WTC11 (cell line): ENCODE results near the gene HOXD1. TPM values are rescaled to one million over a fixed set of nuclear protein-coding genes. Genes with fewer than 3 reads are reported as not detected.

ENCODE experiments used
- ATAC-seq: fragments of 200-7000 bp; cut with Tn5 transposase; 2 replicates; pipeline ENCODE4 v1.10.0; 2021; ENCODE audit warnings: mild to moderate bottlenecking, moderate library complexity
- CTCF ChIA-PET: fragments of 300-600 bp; sonication (Branson Sonifier 250); formaldehyde crosslinking; loops from one replicate; lab custom pipeline; 2021; ENCODE audit warnings: antibody characterized with exemption; lab: Charles Lee
- POLR2A ChIA-PET: fragments of 350-600 bp; sonication (Branson Sonifier 250); formaldehyde crosslinking; loops from one replicate; lab custom pipeline; 2021; ENCODE audit warnings: antibody characterized with exemption; lab: Charles Lee
- DNase-seq: peaks from one replicate; pipeline ENCODE4 v3.0.0; 2021; ENCODE audit warnings: low spot score
- H3K27ac Mint-ChIP-seq: 2 replicates; pipeline ENCODE4 v1.8.0; 2021; ENCODE audit warnings: mixed read lengths
- H3K27me3 Mint-ChIP-seq: 2 replicates; pipeline ENCODE4 v1.8.0; 2021; ENCODE audit warnings: low read depth, mild to moderate bottlenecking, moderate library complexity, mixed read lengths
- H3K36me3 Mint-ChIP-seq: 2 replicates; pipeline ENCODE4 v1.8.0; 2021; ENCODE audit warnings: mixed read lengths
- H3K4me1 Mint-ChIP-seq: 2 replicates; pipeline ENCODE4 v1.8.0; 2022; ENCODE audit warnings: mixed read lengths
- H3K4me3 Mint-ChIP-seq: 2 replicates; pipeline ENCODE4 v1.8.0; 2021; ENCODE audit warnings: mild to moderate bottlenecking, moderate library complexity, mixed read lengths
- H3K9me3 Mint-ChIP-seq: 2 replicates; pipeline ENCODE4 v1.8.0; 2021; ENCODE audit warnings: mixed read lengths
- ESRRA ChIP-seq: sonication (generic); formaldehyde crosslinking; IDR thresholded peaks from 2 replicates; pipeline ENCODE4 v1.8.1; 2022; ENCODE audit warnings: mild to moderate bottlenecking, missing genetic modification reagents, borderline replicate concordance
- FOXJ3 ChIP-seq: sonication (generic); formaldehyde crosslinking; IDR thresholded peaks from 2 replicates; pipeline ENCODE4 v1.9.0; 2021; ENCODE audit warnings: missing genetic modification reagents, mild to moderate bottlenecking, borderline replicate concordance
- FOXK1 ChIP-seq: sonication (generic); formaldehyde crosslinking; IDR thresholded peaks from 2 replicates; pipeline ENCODE4 v1.8.0; 2022; ENCODE audit warnings: mild to moderate bottlenecking, moderate library complexity, missing genetic modification reagents
- GRHL2 ChIP-seq: fragments of 250-450 bp; sonication (Bioruptor Pico); IDR thresholded peaks from 2 replicates; pipeline ENCODE4 v1.8.0; 2022; ENCODE audit warnings: mild to moderate bottlenecking, moderate library complexity; ENCODE audit not compliant: insufficient replicate concordance, severe bottlenecking
- NFE2L1 ChIP-seq: sonication (generic); formaldehyde crosslinking; IDR thresholded peaks from 2 replicates; pipeline ENCODE4 v1.8.1; 2023; ENCODE audit warnings: missing genetic modification reagents
- PRRX2 ChIP-seq: fragments of 250-450 bp; sonication (Bioruptor Pico); IDR thresholded peaks from 2 replicates; pipeline ENCODE4 v1.8.0; 2021; ENCODE audit warnings: mild to moderate bottlenecking
- SMAD3 ChIP-seq: sonication (generic); formaldehyde crosslinking; IDR thresholded peaks from 2 replicates; pipeline ENCODE4 v1.8.0; 2022; ENCODE audit warnings: missing genetic modification reagents, mild to moderate bottlenecking, borderline replicate concordance
- SP1 ChIP-seq: sonication (generic); formaldehyde crosslinking; conservative IDR thresholded peaks from 2 replicates; pipeline ENCODE4 v1.8.1; 2022; ENCODE audit warnings: missing genetic modification reagents
- TCF7 ChIP-seq: sonication (generic); formaldehyde crosslinking; IDR thresholded peaks from 2 replicates; pipeline ENCODE4 v1.8.0; 2022; ENCODE audit warnings: mild to moderate bottlenecking, low read depth, missing genetic modification reagents, moderate library complexity
- ZNF121 ChIP-seq: sonication (generic); formaldehyde crosslinking; IDR thresholded peaks from 2 replicates; pipeline ENCODE4 v1.8.0; 2023; ENCODE audit warnings: missing genetic modification reagents
- ZNF232 ChIP-seq: sonication (generic); formaldehyde crosslinking; IDR thresholded peaks from 2 replicates; pipeline ENCODE4 v1.8.0; 2022; ENCODE audit warnings: mild to moderate bottlenecking, missing genetic modification reagents
- ZNF396 ChIP-seq: fragments of 250-450 bp; sonication (Bioruptor Pico); IDR thresholded peaks from 2 replicates; pipeline ENCODE4 v1.8.0; 2021; ENCODE audit warnings: mild to moderate bottlenecking, moderate library complexity, borderline replicate concordance
- ZNF416 ChIP-seq: fragments of 250-450 bp; sonication (Bioruptor Pico); IDR thresholded peaks from 2 replicates; pipeline ENCODE4 v1.9.0; 2021; ENCODE audit warnings: mild to moderate bottlenecking, inconsistent platforms
- ZNF671 ChIP-seq: fragments of 250-450 bp; sonication (Bioruptor Pico); IDR thresholded peaks from 2 replicates; pipeline ENCODE4 v1.8.0; 2021; ENCODE audit warnings: mild to moderate bottlenecking
- total RNA-seq: library from RNA; stranded (reverse); gene quantifications from 3 replicates; pipeline ENCODE4 v1.2.3, GENCODE V29; 2021
- TF ChIP-seq, protein P1 (sequence below): sonication (generic); formaldehyde crosslinking; IDR thresholded peaks from 2 replicates; pipeline ENCODE4 v1.8.1; 2022; ENCODE audit warnings: low read depth, mild to moderate bottlenecking, moderate library complexity, missing genetic modification reagents, borderline replicate concordance
- TF ChIP-seq, protein P2 (sequence below): sonication (generic); formaldehyde crosslinking; IDR thresholded peaks from 2 replicates; pipeline ENCODE4 v1.8.1; 2022; ENCODE audit warnings: low read depth, missing genetic modification reagents, borderline replicate concordance
- TF ChIP-seq, protein P3 (sequence below): sonication (generic); formaldehyde crosslinking; IDR thresholded peaks from 2 replicates; pipeline ENCODE4 v1.8.1; 2022; ENCODE audit warnings: missing genetic modification reagents, borderline replicate concordance
- TF ChIP-seq, protein P4 (sequence below): fragments of 250-450 bp; sonication (Bioruptor Pico); IDR thresholded peaks from 2 replicates; pipeline ENCODE4 v1.9.0; 2021; ENCODE audit warnings: moderate library complexity, mild to moderate bottlenecking, inconsistent platforms, borderline replicate concordance
- TF ChIP-seq, protein P5 (sequence below): fragments of 250-450 bp; sonication (Bioruptor Pico); IDR thresholded peaks from 2 replicates; pipeline ENCODE4 v1.9.0; 2021; ENCODE audit warnings: mild to moderate bottlenecking

The HOXD1 gene
- total RNA-seq, 1 experiment from 2014 or later = 0.22 TPM

DNA sequence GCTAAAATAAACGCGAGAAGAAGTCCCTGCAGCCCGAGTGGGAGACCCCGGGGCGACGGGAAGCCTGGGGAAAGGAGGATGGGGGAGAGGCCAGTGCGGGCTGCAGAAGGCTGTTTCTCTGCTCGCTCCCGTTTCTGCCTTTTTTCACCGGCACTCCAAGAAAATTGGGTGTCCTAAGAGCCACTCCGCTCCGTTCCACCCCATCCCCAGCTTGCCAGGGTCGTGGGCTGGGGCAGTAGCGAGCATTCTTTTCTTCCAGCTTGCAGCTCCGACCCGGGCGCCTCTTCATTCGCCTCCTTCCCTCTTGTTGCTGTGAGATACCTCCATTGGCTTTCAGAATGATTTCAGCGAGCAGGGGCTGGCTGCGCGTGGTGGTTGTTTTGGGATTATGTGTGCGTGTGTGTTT is 30.3 kb upstream of the HOXD1 start:
- ChIA-PET POLR2A (no interaction called here), CTCF (no interaction called here)
- TF ChIP-seq FOXK1 (CRISPR knock-in tag) = no peak
- peaks cover 100% of the 10 kb centered on the region for H3K27me3 Mint-ChIP-seq
- peaks cover 31% of the 10 kb centered on the region for H3K4me1 Mint-ChIP-seq
- peaks cover 2% of the 10 kb centered on the region; the same call in 1 of the 2 replicates for H3K36me3 Mint-ChIP-seq
- H3K9me3 Mint-ChIP-seq = no peaks in the 10 kb centered on the region
- no peak overlapping the region for H3K4me3 Mint-ChIP-seq
- no peak overlapping the region for H3K27ac Mint-ChIP-seq
- DNase-seq = no peak
- no peak for ATAC-seq

DNA sequence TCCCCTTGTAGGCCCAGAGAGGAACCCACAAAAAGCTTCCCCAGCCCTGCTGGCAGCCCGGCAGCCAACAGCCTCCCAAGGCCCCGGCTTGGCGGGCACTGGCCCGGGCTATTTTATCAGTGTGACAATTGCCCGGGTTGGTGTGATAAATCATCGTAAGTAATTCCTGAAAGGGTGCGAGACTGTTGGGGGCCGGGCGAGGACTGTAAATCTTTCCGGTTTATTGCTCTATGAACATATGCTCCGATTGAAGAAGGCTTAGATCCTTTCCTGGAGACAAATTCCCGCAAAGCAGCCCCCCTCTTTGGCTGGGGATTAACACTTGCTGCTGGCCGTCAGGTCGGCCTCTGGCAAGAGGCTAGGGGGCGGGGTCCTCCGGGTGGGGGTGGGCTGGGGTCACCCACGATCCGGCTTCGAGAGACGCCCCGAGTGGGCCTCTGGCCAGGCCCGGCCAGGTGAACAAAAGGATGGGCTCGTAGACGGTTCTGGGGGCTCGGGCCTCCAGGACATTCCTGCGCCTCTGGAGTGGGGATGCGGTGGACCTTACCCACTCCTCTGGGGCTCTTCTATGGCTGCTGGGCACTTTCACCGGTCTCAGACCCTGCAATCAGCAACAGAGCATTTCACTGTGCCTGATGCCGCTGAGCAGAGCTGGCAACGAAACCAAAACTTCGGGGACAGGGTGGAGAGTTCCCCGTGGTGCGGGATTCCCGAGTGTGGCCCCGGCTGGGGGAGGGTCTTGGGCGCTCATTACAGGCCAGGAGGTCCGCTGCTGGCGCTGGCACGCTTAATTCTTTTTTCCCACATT is 29.4 kb upstream of the HOXD1 start:
- ATAC-seq = peak; percentile 5; the same call in 1 of the 2 replicates
- peaks cover 100% of the 10 kb centered on the region for H3K27me3 Mint-ChIP-seq
- TF ChIP-seq ZNF396 (CRISPR knock-in tag) = no peak
- TF ChIP-seq ZNF416 = no peak
- no peak for TF ChIP-seq SP1 (CRISPR knock-in tag)
- TF ChIP-seq, protein P1, sequence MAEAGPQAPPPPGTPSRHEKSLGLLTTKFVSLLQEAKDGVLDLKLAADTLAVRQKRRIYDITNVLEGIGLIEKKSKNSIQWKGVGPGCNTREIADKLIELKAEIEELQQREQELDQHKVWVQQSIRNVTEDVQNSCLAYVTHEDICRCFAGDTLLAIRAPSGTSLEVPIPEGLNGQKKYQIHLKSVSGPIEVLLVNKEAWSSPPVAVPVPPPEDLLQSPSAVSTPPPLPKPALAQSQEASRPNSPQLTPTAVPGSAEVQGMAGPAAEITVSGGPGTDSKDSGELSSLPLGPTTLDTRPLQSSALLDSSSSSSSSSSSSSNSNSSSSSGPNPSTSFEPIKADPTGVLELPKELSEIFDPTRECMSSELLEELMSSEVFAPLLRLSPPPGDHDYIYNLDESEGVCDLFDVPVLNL (CRISPR knock-in tag) = no peak
- TF ChIP-seq SMAD3 (CRISPR knock-in tag) = no peak
- no peak for TF ChIP-seq PRRX2 (CRISPR knock-in tag)
- TF ChIP-seq FOXJ3 (CRISPR knock-in tag) = no peak
- TF ChIP-seq, all 79 proteins: peak for 0
- Mint-ChIP-seq H3K4me1 (peaks cover 39% of the 10 kb centered on the region), H3K36me3 (peaks cover 2% of the 10 kb centered on the region; the same call in 1 of the 2 replicates), H3K9me3 (no peaks in the 10 kb centered on the region), H3K4me3 (no peak overlapping the region), H3K27ac (no peak overlapping the region)
- ChIA-PET CTCF (no interaction called here), POLR2A (no interaction called here)
- no peak for DNase-seq

DNA sequence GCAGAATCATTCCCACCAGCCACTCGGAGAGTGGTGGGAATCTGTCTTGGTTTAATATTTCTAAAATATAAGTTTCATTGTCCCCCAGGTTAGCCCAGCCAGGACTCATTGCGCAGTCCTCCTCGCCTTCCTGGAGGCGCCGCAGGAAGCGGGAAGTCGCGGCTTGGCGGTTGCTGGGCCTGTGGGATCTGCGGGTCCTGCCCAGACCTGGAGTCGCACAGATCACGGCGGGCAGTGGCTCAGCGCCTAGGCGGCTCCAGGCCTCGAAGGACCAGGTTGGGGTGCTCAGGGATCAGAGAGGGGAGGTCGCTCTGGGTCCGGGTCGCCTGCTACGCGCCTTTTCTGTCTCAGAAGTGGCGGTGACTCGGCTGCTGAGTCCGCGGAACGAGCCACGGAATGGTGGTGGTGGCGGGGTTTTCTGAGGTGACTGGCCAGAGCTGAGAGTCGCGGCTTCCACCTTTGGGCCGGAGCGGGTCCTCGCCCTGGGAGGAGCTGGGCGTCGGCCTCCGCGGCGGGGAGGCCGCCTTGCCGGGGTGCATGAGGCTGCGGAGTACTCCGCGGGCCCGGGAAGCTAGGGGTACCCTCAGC is 28.7 kb upstream of the HOXD1 start:
- ChIA-PET CTCF (interaction anchor here (0.9 to 1.5 kb wide), 7 partner anchors 19 to 394 kb away, joined by 3 to 8 read pairs (median 3); no protein-coding TSS in a partner anchor), POLR2A (interaction anchor here (1.5 kb wide), 1 partner anchor 11 kb away, joined by 7 read pairs; no protein-coding TSS in a partner anchor)
- DNase-seq = no peak
- TF ChIP-seq TCF7 (CRISPR knock-in tag) (no peak), SMAD3 (CRISPR knock-in tag) (no peak), ZNF121 (no peak), ESRRA (CRISPR knock-in tag) (no peak), ZNF232 (CRISPR knock-in tag) (no peak), NFE2L1 (no peak), ZNF671 (CRISPR knock-in tag) (no peak), GRHL2 (CRISPR knock-in tag) (no peak)
- TF ChIP-seq, protein P2, sequence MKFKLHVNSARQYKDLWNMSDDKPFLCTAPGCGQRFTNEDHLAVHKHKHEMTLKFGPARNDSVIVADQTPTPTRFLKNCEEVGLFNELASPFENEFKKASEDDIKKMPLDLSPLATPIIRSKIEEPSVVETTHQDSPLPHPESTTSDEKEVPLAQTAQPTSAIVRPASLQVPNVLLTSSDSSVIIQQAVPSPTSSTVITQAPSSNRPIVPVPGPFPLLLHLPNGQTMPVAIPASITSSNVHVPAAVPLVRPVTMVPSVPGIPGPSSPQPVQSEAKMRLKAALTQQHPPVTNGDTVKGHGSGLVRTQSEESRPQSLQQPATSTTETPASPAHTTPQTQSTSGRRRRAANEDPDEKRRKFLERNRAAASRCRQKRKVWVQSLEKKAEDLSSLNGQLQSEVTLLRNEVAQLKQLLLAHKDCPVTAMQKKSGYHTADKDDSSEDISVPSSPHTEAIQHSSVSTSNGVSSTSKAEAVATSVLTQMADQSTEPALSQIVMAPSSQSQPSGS (CRISPR knock-in tag) = no peak
- TF ChIP-seq, protein P3, sequence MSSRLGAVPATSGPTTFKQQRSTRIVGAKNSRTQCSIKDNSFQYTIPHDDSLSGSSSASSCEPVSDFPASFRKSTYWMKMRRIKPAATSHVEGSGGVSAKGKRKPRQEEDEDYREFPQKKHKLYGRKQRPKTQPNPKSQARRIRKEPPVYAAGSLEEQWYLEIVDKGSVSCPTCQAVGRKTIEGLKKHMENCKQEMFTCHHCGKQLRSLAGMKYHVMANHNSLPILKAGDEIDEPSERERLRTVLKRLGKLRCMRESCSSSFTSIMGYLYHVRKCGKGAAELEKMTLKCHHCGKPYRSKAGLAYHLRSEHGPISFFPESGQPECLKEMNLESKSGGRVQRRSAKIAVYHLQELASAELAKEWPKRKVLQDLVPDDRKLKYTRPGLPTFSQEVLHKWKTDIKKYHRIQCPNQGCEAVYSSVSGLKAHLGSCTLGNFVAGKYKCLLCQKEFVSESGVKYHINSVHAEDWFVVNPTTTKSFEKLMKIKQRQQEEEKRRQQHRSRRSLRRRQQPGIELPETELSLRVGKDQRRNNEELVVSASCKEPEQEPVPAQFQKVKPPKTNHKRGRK (CRISPR knock-in tag) = no peak
- TF ChIP-seq, protein P4, sequence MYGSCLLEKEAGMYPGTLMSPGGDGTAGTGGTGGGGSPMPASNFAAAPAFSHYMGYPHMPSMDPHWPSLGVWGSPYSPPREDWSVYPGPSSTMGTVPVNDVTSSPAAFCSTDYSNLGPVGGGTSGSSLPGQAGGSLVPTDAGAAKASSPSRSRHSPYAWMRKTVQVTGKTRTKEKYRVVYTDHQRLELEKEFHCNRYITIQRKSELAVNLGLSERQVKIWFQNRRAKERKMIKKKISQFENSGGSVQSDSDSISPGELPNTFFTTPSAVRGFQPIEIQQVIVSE = no peak
- TF ChIP-seq, protein P5, sequence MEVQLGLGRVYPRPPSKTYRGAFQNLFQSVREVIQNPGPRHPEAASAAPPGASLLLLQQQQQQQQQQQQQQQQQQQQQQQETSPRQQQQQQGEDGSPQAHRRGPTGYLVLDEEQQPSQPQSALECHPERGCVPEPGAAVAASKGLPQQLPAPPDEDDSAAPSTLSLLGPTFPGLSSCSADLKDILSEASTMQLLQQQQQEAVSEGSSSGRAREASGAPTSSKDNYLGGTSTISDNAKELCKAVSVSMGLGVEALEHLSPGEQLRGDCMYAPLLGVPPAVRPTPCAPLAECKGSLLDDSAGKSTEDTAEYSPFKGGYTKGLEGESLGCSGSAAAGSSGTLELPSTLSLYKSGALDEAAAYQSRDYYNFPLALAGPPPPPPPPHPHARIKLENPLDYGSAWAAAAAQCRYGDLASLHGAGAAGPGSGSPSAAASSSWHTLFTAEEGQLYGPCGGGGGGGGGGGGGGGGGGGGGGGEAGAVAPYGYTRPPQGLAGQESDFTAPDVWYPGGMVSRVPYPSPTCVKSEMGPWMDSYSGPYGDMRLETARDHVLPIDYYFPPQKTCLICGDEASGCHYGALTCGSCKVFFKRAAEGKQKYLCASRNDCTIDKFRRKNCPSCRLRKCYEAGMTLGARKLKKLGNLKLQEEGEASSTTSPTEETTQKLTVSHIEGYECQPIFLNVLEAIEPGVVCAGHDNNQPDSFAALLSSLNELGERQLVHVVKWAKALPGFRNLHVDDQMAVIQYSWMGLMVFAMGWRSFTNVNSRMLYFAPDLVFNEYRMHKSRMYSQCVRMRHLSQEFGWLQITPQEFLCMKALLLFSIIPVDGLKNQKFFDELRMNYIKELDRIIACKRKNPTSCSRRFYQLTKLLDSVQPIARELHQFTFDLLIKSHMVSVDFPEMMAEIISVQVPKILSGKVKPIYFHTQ (CRISPR knock-in tag) = no peak

More for the DNA sequence above, 28.7 kb upstream of the HOXD1 start:
- ATAC-seq = peak; percentile 24
- H3K9me3 Mint-ChIP-seq = no peaks in the 10 kb centered on the region
- H3K4me3 Mint-ChIP-seq = 0 out of 2 replicates have a peak overlapping the region, but pooled peaks have one; percentile 22
- no peak overlapping the region for H3K27ac Mint-ChIP-seq
- H3K36me3 Mint-ChIP-seq = peaks cover 2% of the 10 kb centered on the region; the same call in 1 of the 2 replicates
- H3K27me3 Mint-ChIP-seq = peaks cover 100% of the 10 kb centered on the region
- H3K4me1 Mint-ChIP-seq = peaks cover 40% of the 10 kb centered on the region
